H9 (cell line): ENCODE measurements around the gene KLC1. TPM values are rescaled to one million over a fixed set of nuclear protein-coding genes. Genes with fewer than 3 reads are reported as not detected.

Source experiments
- DNase-seq: peaks from one replicate; pipeline ENCODE4 v3.0.0-alpha.2; 2017
- H2AFZ ChIP-seq: one replicate; pipeline ENCODE4 v1.6.1; 2013; ENCODE audit warnings: mild to moderate bottlenecking, low read length, control low read depth, moderate library complexity
- H2AK5ac ChIP-seq: 2 replicates; pipeline ENCODE4 v1.6.1; 2013; ENCODE audit warnings: low read length, control low read depth, mixed read lengths; ENCODE audit not compliant: insufficient read length
- H2BK120ac ChIP-seq: one replicate; pipeline ENCODE4 v1.6.1; 2013; ENCODE audit warnings: low read depth, mild to moderate bottlenecking, low read length, control low read depth, inconsistent platforms; ENCODE audit not compliant: poor library complexity, severe bottlenecking
- H2BK12ac ChIP-seq: 2 replicates; pipeline ENCODE4 v1.6.1; 2013; ENCODE audit warnings: low read length, control low read depth, mixed read lengths, low read depth; ENCODE audit not compliant: insufficient read length
- H2BK15ac ChIP-seq: 2 replicates; pipeline ENCODE4 v1.6.1; 2013; ENCODE audit warnings: low read depth, low read length, control low read depth
- H2BK20ac ChIP-seq: one replicate; pipeline ENCODE4 v1.6.1; 2013; ENCODE audit warnings: low read depth, mild to moderate bottlenecking, low read length, control low read depth, inconsistent platforms; ENCODE audit not compliant: poor library complexity, severe bottlenecking
- H2BK5ac ChIP-seq: 2 replicates; pipeline ENCODE4 v1.6.1; 2013; ENCODE audit warnings: low read length, control low read depth, mixed read lengths; ENCODE audit not compliant: insufficient read length
- H3K14ac ChIP-seq: 2 replicates; pipeline ENCODE4 v1.6.1; 2013; ENCODE audit warnings: low read length, control low read depth; ENCODE audit not compliant: insufficient read depth
- H3K18ac ChIP-seq: 2 replicates; pipeline ENCODE4 v1.6.1; 2013; ENCODE audit warnings: low read depth, mild to moderate bottlenecking, mixed read lengths, low read length, control low read depth; ENCODE audit not compliant: insufficient read length
- H3K23ac ChIP-seq: 2 replicates; pipeline ENCODE4 v1.6.1; 2013; ENCODE audit warnings: low read length, control low read depth, mixed read lengths, low read depth; ENCODE audit not compliant: insufficient read length
- H3K23me2 ChIP-seq: 2 replicates; pipeline ENCODE4 v1.6.1; 2013; ENCODE audit warnings: low read depth, mild to moderate bottlenecking, mixed read lengths, low read length, control low read depth; ENCODE audit not compliant: insufficient read length, poor library complexity, severe bottlenecking
- H3K27ac ChIP-seq: 2 replicates; pipeline ENCODE4 v1.5.1; 2013; ENCODE audit warnings: low read length, control low read depth, mixed read lengths, low read depth; ENCODE audit not compliant: insufficient read length
- H3K27me3 ChIP-seq: 2 replicates; pipeline ENCODE4 v1.6.1; 2013; ENCODE audit warnings: low read length, control low read depth, inconsistent platforms; ENCODE audit not compliant: insufficient read depth
- H3K4ac ChIP-seq: 2 replicates; pipeline ENCODE4 v1.6.1; 2013; ENCODE audit warnings: low read depth, mild to moderate bottlenecking, control low read depth, inconsistent platforms, low read length, moderate library complexity
- H3K4me1 ChIP-seq: 2 replicates; pipeline ENCODE4 v1.6.1; 2013; ENCODE audit warnings: low read length, control low read depth, inconsistent platforms; ENCODE audit not compliant: insufficient read depth
- H3K4me2 ChIP-seq: 2 replicates; pipeline ENCODE4 v1.6.1; 2013; ENCODE audit warnings: low read length, control low read depth, mixed read lengths; ENCODE audit not compliant: insufficient read length, insufficient read depth
- H3K56ac ChIP-seq: 2 replicates; pipeline ENCODE4 v1.6.1; 2013; ENCODE audit warnings: low read depth, mild to moderate bottlenecking, mixed read lengths, low read length, control low read depth; ENCODE audit not compliant: insufficient read length
- H3K79me1 ChIP-seq: 2 replicates; pipeline ENCODE4 v1.6.1; 2013; ENCODE audit warnings: low read depth, mild to moderate bottlenecking, moderate library complexity, low read length, control low read depth, inconsistent platforms; ENCODE audit not compliant: insufficient read depth, poor library complexity, severe bottlenecking
- H3K79me2 ChIP-seq: 2 replicates; pipeline ENCODE4 v1.6.1; 2013; ENCODE audit warnings: low read length, control low read depth, inconsistent platforms; ENCODE audit not compliant: insufficient read depth
- H3K9ac ChIP-seq: 2 replicates; pipeline ENCODE4 v1.6.1; 2013; ENCODE audit warnings: low read length, control low read depth, mixed read lengths; ENCODE audit not compliant: insufficient read length; ENCODE audit errors: extremely low read depth
- H3K9me3 ChIP-seq: one replicate; pipeline ENCODE4 v1.6.1; 2013; ENCODE audit warnings: low read depth, low read length, inconsistent platforms; ENCODE audit not compliant: control insufficient read depth
- H3T11ph ChIP-seq: one replicate; pipeline ENCODE4 v1.6.1; 2013; ENCODE audit warnings: mild to moderate bottlenecking, low read length, control low read depth, inconsistent platforms
- H4K20me1 ChIP-seq: one replicate; pipeline ENCODE4 v1.6.1; 2013; ENCODE audit not compliant: control insufficient read depth, insufficient read length, insufficient read depth
- H4K5ac ChIP-seq: 2 replicates; pipeline ENCODE4 v1.6.1; 2013; ENCODE audit warnings: low read depth, mild to moderate bottlenecking, mixed read lengths, low read length, control low read depth; ENCODE audit not compliant: insufficient read length
- H4K8ac ChIP-seq: replicated peaks from 2 replicates; pipeline ENCODE4 v1.6.1; 2013; ENCODE audit warnings: low read length, control low read depth, mixed read lengths, low read depth; ENCODE audit not compliant: insufficient read length
- H4K91ac ChIP-seq: 2 replicates; pipeline ENCODE4 v1.6.1; 2013; ENCODE audit warnings: low read depth, mild to moderate bottlenecking, moderate library complexity, mixed read lengths, low read length, control low read depth; ENCODE audit not compliant: insufficient read length
- H3K27ac Mint-ChIP-seq, 3 experiments: 2 replicates in 2 of 3; 3 replicates in 1 of 3; pipeline ENCODE4 v1.8.0; 2020 to 2021; ENCODE audit warnings: mixed read lengths in 3 of 3, mild to moderate bottlenecking in 1 of 3, moderate library complexity in 1 of 3
- H3K27me3 Mint-ChIP-seq: 2 replicates; pipeline ENCODE4 v1.8.0; 2021; ENCODE audit warnings: low read depth, mild to moderate bottlenecking, moderate library complexity, mixed read lengths
- H3K36me3 Mint-ChIP-seq, 3 experiments: 2 replicates in 2 of 3; 3 replicates in 1 of 3; pipeline ENCODE4 v1.8.0; 2020 to 2021; ENCODE audit warnings: low read depth in 3 of 3, mixed read lengths in 3 of 3; ENCODE audit not compliant: insufficient read depth in 1 of 3
- H3K4me1 Mint-ChIP-seq, 2 experiments: 2 replicates each; pipeline ENCODE4 v1.8.0; 2020; ENCODE audit warnings: mixed read lengths in 2 of 2
- H3K4me3 Mint-ChIP-seq, 2 experiments: 2 replicates in 1 of 2; 3 replicates in 1 of 2; pipeline ENCODE4 v1.8.0; 2020 to 2021; ENCODE audit warnings: mild to moderate bottlenecking in 2 of 2, mixed read lengths in 2 of 2, moderate library complexity in 1 of 2
- H3K9me3 Mint-ChIP-seq, 2 experiments: 2 replicates in 1 of 2; 3 replicates in 1 of 2; pipeline ENCODE4 v1.8.0; 2020; ENCODE audit warnings: mild to moderate bottlenecking in 2 of 2, mixed read lengths in 2 of 2, moderate library complexity in 1 of 2
- WGBS: extraction: QIAGEN DNeasy Blood & Tissue Kit; methylation state at CpG from one replicate; pipeline ENCODE4 v1.1.7; 2013; ENCODE audit warnings: missing lambda C conversion rate, low lambda C conversion rate, mixed read lengths; ENCODE audit not compliant: insufficient read length; ENCODE audit errors: extremely low coverage; 5-methylcytosine and 5-hydroxymethylcytosine counted together
- total RNA-seq: library from RNA; stranded (reverse); gene quantifications from 2 replicates; pipeline ENCODE4 v1.2.1, GENCODE V29; 2021
- TF ChIP-seq, protein P1 (sequence below): fragments of 200-600 bp; sonication (generic); conservative IDR thresholded peaks from 3 replicates; pipeline ENCODE4 v1.8.0; 2021; ENCODE audit warnings: antibody characterized with exemption, mild to moderate bottlenecking

Gene KLC1
- total RNA-seq, 1 experiment from 2014 or later: 143 TPM

DNA sequence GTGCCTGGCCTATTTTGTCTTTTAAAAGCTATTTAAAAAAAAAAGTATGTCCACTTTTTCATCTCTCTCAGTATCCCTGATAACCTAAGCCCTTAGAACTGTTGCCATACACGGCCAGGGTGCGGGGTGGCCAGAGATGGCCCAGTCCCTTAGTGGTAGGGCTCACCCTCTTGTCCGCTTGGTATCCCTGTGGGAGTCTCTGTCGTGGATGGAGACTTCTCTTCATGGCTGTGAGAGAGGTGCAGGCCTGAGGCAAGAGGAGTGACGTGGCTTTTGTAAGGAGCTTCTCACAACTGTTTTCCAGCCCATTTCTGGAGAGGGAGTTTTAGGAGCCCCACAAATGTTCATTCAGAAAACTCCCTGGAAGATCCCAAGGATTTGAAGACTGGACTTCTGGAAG lies 59.4 kb downstream of the KLC1 start:
- WGBS: no CpG with 5 or more reads among the region's 5 CpGs
- H3K27ac Mint-ChIP-seq: peak overlapping the region in 2 of 3 experiments; percentile 58 to 85; a peak in 3 of 7 replicates
- no peak overlapping the region for H2BK12ac ChIP-seq

More for the DNA sequence above, 59.4 kb downstream of the KLC1 start:
- Histone ChIP-seq H3K4me2 (no peak overlapping the region), H3K27me3 (no peaks in the 10 kb centered on the region), H3T11ph (no peak overlapping the region), H3K4me1 (no peaks in the 10 kb centered on the region), H3K9me3 (no peaks in the 10 kb centered on the region), H2BK5ac (no peak overlapping the region), H3K9ac (no peak overlapping the region), H3K79me1 (no peaks in the 10 kb centered on the region), H2AFZ (no peak overlapping the region), H3K14ac (no peak overlapping the region), H3K56ac (no peak overlapping the region), H3K4ac (no peak overlapping the region), H4K5ac (no peak overlapping the region), H2BK120ac (no peak overlapping the region), H4K20me1 (peaks cover 3% of the 10 kb centered on the region), H3K23ac (no peak overlapping the region), H4K8ac (no peak overlapping the region), H2BK20ac (no peak overlapping the region), H3K18ac (no peak overlapping the region), H3K79me2 (0 out of 2 replicates have a peak, but pooled peaks cover 2% of the 10 kb centered on the region), H3K23me2 (no peaks in the 10 kb centered on the region), H4K91ac (no peak overlapping the region), H2AK5ac (no peak overlapping the region), H3K27ac (no peak overlapping the region), H2BK15ac (no peak overlapping the region)
- TF ChIP-seq, protein P1, sequence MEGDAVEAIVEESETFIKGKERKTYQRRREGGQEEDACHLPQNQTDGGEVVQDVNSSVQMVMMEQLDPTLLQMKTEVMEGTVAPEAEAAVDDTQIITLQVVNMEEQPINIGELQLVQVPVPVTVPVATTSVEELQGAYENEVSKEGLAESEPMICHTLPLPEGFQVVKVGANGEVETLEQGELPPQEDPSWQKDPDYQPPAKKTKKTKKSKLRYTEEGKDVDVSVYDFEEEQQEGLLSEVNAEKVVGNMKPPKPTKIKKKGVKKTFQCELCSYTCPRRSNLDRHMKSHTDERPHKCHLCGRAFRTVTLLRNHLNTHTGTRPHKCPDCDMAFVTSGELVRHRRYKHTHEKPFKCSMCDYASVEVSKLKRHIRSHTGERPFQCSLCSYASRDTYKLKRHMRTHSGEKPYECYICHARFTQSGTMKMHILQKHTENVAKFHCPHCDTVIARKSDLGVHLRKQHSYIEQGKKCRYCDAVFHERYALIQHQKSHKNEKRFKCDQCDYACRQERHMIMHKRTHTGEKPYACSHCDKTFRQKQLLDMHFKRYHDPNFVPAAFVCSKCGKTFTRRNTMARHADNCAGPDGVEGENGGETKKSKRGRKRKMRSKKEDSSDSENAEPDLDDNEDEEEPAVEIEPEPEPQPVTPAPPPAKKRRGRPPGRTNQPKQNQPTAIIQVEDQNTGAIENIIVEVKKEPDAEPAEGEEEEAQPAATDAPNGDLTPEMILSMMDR: no peak
- H3K27me3 Mint-ChIP-seq: no peaks in the 10 kb centered on the region
- peaks cover 2 to 65% (median 44%) of the 10 kb centered on the region in 3 experiments; a peak in 6 of 7 replicates for H3K36me3 Mint-ChIP-seq
- no peak overlapping the region for H3K4me3 Mint-ChIP-seq
- no peak for DNase-seq
- H3K9me3 Mint-ChIP-seq: no peaks in the 10 kb centered on the region
- H3K4me1 Mint-ChIP-seq: no peaks in the 10 kb centered on the region; a peak in 2 of 4 replicates
